ENCODE results near the gene XPNPEP1. TPM values are rescaled to one million over a fixed set of nuclear protein-coding genes. Genes with fewer than 3 reads are reported as not detected.

Gene XPNPEP1
- total RNA-seq, 1 experiment from 2014 or later = 42.5 TPM

DNA sequence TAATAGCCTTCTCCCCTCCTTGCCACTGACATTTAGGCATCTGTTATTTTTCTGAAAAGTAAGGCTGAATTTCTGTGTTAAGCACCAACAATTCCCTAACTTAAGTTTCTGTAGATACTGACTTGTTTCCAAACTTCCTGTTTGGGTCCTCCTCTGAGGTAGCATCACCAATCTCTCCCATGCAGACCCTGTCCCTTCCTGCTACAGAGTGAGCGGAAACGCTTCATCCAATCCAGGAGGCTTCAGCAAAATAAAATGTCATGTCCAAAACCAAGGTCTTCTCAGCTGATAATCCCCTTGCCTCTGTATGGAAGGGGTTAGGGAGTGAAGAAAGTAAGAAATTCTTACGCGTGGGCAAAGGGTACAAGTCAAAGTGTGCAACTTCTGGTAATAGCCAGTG lies 29.9 kb downstream of the XPNPEP1 start:
- no peak for DNase-seq (ENCODE audit: low read depth)

- DNase-seq (ENCODE audit: low read depth) = peak; percentile 57
These were observed 30.4 kb downstream of the XPNPEP1 start for GRCh38 chr10:109892931-109893330.

- peak; percentile 69 for DNase-seq (ENCODE audit: low read depth)
These were observed 31.2 kb downstream of the XPNPEP1 start for GRCh38 chr10:109892117-109892516.

GRCh38 chr10:109891105-109891504 lies 32.2 kb downstream of the XPNPEP1 start:
- peak; percentile 37 for DNase-seq (ENCODE audit: low read depth)

DNA sequence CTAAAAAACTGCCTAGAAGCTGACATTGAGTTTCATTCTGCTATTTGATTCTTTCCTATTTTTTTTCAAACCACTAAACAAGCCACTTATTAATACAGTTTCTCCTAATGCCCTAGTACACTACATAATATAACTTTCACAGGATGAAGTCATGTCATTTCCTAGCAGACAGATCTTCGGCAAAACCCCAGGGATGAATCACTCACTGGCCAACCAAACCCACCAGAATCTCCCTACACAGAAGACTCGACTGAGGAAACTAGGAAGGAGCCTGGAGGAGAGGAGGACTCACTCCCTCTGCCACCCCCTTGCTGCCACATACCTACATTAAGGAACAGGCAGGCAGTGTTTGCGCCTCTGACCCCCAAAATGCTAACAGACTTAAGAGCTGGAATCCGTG lies 33.4 kb downstream of the XPNPEP1 start:
- DNase-seq (ENCODE audit: low read depth) = peak; percentile 81

DNA sequence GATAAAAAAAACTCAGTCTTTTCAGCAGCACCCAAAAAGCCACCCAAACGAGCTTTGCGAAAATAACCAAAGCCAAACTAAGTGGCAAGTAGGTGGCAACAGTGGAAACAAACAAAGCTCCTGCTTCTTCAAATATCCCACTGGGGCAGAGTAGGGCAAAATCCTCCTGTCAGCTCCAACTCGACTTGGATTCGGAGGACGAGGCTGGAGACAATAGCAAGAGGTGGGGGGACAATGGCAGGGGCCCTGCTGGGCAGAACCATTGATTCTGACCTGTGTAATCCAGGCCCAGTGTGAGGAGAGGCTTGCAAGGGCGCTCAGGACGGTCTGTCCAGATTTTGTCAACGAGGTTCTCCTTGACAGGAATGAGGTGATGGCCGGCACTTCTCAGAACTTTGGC lies 35.5 kb downstream of the XPNPEP1 start:
- DNase-seq (ENCODE audit: low read depth) = no peak

- DNase-seq (ENCODE audit: low read depth) = no peak
These were observed 36.1 kb downstream of the XPNPEP1 start for GRCh38 chr10:109887243-109887642.

GRCh38 chr10:109886781-109887140 lies 36.5 kb downstream of the XPNPEP1 start:
- no peak for DNase-seq (ENCODE audit: low read depth)

DNA sequence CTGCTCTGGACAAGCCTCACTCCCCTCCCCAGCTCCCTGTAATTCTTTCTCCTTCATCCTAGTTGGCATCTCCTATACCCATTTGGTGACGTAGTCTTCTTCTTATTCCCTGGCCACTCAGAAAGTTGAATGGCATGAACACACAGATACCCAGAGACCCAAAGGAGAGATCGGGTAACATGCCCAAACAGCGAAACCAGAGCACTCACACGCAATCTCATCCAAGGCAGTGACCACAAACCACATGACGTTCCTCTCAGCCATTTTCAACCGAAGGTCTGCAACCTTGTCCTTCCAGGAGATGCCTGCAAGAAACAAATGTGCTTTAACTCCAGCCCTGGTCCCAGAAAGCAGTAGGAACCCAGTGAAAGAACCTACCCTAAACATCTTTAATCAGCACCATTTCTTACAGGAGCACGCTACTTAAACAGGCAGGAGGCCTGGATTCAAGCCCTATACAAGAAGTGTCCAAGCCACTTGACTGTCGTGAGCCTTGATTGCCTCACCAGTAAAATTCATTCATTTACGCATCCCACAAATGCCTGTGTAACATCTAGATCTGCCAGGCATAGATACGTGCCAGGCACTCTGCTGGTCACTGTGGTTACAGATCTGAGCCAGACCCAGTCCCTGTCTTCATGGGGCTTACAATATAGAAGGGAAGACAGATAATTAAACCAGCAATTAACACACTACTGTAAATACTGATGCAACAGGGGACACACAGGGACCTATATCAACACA lies 37.1 kb downstream of the XPNPEP1 start:
- DNase-seq (ENCODE audit: low read depth) = peak; percentile 75

- DNase-seq (ENCODE audit: low read depth) = peak; percentile 80
These were observed 39.2 kb downstream of the XPNPEP1 start for GRCh38 chr10:109883859-109884771.

GRCh38 chr10:109882251-109883057 lies 40.9 kb downstream of the XPNPEP1 start:
- DNase-seq (ENCODE audit: low read depth) = no peak

GRCh38 chr10:109881769-109882057 lies 41.6 kb downstream of the XPNPEP1 start:
- no peak for DNase-seq (ENCODE audit: low read depth)

GRCh38 chr10:109880886-109881768 lies 42.2 kb downstream of the XPNPEP1 start:
- DNase-seq (ENCODE audit: low read depth) = no peak

- DNase-seq (ENCODE audit: low read depth) = no peak
These were observed 45.8 kb downstream of the XPNPEP1 start for GRCh38 chr10:109877546-109877945.

GRCh38 chr10:109875828-109876821 lies 47.2 kb downstream of the XPNPEP1 start:
- DNase-seq (ENCODE audit: low read depth) = no peak

GRCh38 chr10:109875151-109875568 lies 48.2 kb downstream of the XPNPEP1 start:
- no peak for DNase-seq (ENCODE audit: low read depth)

DNA sequence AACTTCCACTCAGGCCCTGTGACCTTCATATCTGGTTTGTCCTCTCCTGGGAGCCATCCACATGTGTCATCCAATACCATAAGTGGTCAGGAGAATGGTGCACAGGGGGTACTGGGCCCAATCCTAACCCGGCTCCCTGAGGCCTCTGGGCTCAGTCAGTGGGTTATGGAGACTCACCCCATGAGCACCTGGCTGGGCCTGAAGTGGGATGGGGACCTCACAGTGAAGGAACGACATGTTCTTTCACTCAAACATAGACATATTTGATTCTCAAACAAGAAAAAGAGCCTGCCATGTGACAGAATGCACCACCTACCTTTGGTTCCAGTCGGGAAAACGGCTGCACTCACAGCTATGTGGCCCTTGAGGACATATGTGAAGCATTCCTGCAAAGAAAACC lies 51.8 kb downstream of the XPNPEP1 start:
- no peak for DNase-seq (ENCODE audit: low read depth)

- no peak for DNase-seq (ENCODE audit: low read depth)
These were observed 56.2 kb downstream of the XPNPEP1 start for GRCh38 chr10:109866995-109867635.

GRCh38 chr10:109866168-109866994 lies 56.9 kb downstream of the XPNPEP1 start:
- no peak for DNase-seq (ENCODE audit: low read depth)
